ENCODE measurements around the gene ZKSCAN3. TPM values are rescaled to one million over a fixed set of nuclear protein-coding genes. Genes with fewer than 3 reads are reported as not detected.
A peak's percentile ranks its signal among the peaks of the same experiment; 100 is the strongest.
"Not testable (repeated sequence)": the region's sequence is repeated elsewhere in the genome, so short reads cannot be mapped to it uniquely, and the experiment has no call there.

Gene ZKSCAN3
- total and polyA plus RNA-seq, 12 donors, result 1.0 to 6.8 (median 4.8) TPM

DNA sequence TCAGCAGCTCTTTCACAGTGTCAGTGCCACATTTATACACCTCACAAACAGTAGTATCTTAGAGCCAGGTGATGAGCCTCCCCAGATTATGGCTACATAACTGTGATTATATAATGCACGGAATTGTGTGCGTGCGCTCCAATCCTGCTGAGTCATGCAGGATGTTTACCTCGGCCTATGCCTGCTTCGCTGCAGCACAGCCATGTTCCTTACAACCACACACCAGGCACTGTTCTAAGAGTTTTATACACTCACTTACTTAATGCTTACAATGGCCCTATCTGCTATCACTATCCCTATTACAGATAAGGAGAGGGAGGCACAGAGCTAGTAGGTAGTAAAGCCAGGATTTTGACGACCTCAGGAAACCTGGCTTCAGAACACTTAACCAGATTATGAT lies 7.3 kb downstream of the ZKSCAN3 start:
- TF ChIP-seq, protein P1, sequence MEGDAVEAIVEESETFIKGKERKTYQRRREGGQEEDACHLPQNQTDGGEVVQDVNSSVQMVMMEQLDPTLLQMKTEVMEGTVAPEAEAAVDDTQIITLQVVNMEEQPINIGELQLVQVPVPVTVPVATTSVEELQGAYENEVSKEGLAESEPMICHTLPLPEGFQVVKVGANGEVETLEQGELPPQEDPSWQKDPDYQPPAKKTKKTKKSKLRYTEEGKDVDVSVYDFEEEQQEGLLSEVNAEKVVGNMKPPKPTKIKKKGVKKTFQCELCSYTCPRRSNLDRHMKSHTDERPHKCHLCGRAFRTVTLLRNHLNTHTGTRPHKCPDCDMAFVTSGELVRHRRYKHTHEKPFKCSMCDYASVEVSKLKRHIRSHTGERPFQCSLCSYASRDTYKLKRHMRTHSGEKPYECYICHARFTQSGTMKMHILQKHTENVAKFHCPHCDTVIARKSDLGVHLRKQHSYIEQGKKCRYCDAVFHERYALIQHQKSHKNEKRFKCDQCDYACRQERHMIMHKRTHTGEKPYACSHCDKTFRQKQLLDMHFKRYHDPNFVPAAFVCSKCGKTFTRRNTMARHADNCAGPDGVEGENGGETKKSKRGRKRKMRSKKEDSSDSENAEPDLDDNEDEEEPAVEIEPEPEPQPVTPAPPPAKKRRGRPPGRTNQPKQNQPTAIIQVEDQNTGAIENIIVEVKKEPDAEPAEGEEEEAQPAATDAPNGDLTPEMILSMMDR (IDR thresholded peaks at IDR 0.05), result no peak
- DNase-seq, result no peak
- H3K27ac ChIP-seq, result peak overlapping the region in 1 of 10 donors; percentile 91
- ATAC-seq, result no peak
- intact Hi-C loops (cut with DNase I), result loop anchor here (2.0 to 10.0 kb wide), 12 partner anchors 76 to 452 kb away; partner anchors contain the start of genes ZSCAN9 (in 3 of the 10), ZSCAN26 (in 2 of the 10), NKAPL (in 1 of the 10) and PGBD1 (in 1 of the 10)
- H3K27me3 ChIP-seq, result no peaks in the 10 kb centered on the region
- no peaks in the 10 kb centered on the region for H3K9me3 ChIP-seq
- no peak overlapping the region for H3K4me3 ChIP-seq
- peaks cover 0 to 31% (median 6%) of the 10 kb centered on the region in 9 donors for H3K36me3 ChIP-seq
- H3K4me1 ChIP-seq, result peaks cover 9 to 28% (median 21%) of the 10 kb centered on the region in 9 donors
- WGBS, 2 donors, result 79 to 80% methylated on average over 6 of the region's 6 CpGs

DNA sequence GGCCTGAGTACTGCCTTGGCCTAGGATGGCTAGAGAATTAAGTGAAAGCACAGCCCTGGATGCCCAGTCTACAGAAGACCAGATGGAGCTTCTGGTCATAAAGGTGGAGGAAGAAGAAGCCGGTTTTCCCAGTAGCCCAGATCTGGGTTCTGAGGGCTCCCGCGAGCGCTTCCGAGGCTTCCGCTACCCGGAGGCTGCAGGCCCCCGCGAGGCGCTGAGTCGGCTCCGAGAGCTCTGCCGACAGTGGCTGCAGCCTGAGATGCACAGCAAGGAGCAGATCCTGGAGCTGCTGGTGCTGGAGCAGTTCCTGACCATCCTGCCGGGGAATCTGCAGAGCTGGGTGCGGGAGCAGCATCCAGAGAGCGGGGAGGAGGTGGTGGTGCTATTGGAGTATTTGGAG lies 9.8 kb downstream of the ZKSCAN3 start:
- H3K27me3 ChIP-seq, H3K4me3 ChIP-seq, ATAC-seq, H3K9me3 ChIP-seq, DNase-seq, H3K27ac ChIP-seq: not testable (repeated sequence)
- intact Hi-C loops (cut with DNase I), result loop anchor here in 8 of 10 donors (5.0 to 10.0 kb wide), 10 partner anchors 92 to 455 kb away; partner anchors contain the start of genes ZSCAN9 (in 3 of the 8), ZSCAN26 (in 2 of the 8), NKAPL (in 1 of the 8) and ZKSCAN4 (in 1 of the 8)
- 95 to 96% methylated on average over 13 to 14 of the region's 16 CpGs for WGBS, 2 donors
- peaks cover 9 to 20% (median 17%) of the 10 kb centered on the region in 9 donors for H3K4me1 ChIP-seq
- peaks cover 0 to 56% (median 11%) of the 10 kb centered on the region in 9 donors for H3K36me3 ChIP-seq

DNA sequence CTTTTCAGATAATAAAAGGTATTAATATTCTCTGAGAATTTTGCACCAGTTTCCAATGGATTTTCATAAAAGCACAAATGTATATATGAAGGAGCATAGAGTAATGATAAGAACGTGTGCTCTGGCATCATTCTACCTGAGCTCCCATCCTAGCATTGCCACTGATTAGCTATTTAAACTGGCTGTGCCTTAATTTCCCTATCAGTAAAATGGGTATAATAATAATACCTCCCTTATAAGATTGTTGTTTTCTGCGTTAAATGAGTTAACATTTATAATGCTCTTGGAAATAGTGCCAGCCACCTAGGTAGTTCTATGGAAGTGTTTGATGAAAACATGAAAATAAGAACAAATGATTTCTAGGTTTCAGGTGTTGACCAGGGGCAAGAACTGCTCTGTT lies 11.2 kb downstream of the ZKSCAN3 start:
- ATAC-seq, result no peak
- Histone ChIP-seq H3K27me3 (no peaks in the 10 kb centered on the region), H3K4me3 (no peak overlapping the region), H3K9me3 (no peaks in the 10 kb centered on the region), H3K27ac (no peak overlapping the region), H3K36me3 (peaks cover 0 to 70% (median 23%) of the 10 kb centered on the region in 9 donors), H3K4me1 (peaks cover 3 to 8% (median 6%) of the 10 kb centered on the region in 9 donors)
- intact Hi-C loops (cut with DNase I), result no loop called here
- DNase-seq, result no peak
- TF ChIP-seq, protein P1 (IDR thresholded peaks at IDR 0.05), result no peak
- WGBS, 2 donors, result 92 to 94% methylated on average over 2 of the region's 2 CpGs

DNA sequence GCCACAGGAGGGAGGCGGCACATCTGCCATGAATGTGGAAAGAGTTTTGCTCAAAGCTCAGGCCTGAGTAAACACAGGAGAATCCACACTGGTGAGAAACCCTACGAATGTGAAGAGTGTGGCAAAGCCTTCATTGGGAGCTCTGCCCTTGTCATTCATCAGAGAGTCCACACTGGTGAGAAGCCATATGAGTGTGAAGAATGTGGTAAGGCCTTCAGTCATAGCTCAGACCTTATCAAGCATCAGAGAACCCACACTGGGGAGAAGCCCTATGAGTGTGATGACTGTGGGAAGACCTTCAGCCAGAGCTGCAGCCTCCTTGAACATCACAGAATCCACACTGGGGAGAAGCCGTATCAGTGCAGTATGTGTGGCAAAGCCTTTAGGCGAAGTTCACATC lies 15.8 kb downstream of the ZKSCAN3 start:
- ATAC-seq; H3K4me1 ChIP-seq; DNase-seq; H3K9me3 ChIP-seq; H3K4me3 ChIP-seq; H3K27me3 ChIP-seq; H3K27ac ChIP-seq; intact Hi-C loops (cut with DNase I): not testable (repeated sequence)
- peaks cover 0 to 97% (median 29%) of the 10 kb centered on the region in 9 donors for H3K36me3 ChIP-seq
- WGBS, 2 donors, result 95 to 98% methylated on average over 4 of the region's 4 CpGs

DNA sequence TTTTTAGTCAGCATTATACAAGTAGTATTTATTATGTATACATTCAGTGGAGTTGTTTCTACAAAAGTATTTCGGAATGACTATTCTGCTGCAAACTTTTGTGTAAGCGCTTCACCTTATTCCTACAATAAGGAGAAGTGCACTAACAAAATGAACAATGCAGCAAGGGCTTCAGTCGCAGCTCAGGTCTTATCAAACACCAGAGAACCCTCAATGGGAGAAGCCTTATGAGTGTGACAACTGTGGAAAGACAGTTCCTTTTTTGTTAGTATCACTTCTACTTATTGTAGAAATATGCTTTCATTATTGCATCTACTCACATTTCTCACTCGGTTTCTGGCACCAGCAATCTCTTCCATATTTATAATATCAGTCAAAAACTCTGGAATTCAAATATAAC lies 18.8 kb downstream of the ZKSCAN3 start:
- Histone ChIP-seq H3K4me1 (no peaks in the 10 kb centered on the region), H3K4me3 (no peak overlapping the region), H3K27me3 (no peaks in the 10 kb centered on the region), H3K27ac (no peak overlapping the region), H3K9me3 (no peaks in the 10 kb centered on the region), H3K36me3 (peaks cover 0 to 67% (median 26%) of the 10 kb centered on the region in 9 donors)
- TF ChIP-seq, protein P1 (IDR thresholded peaks at IDR 0.05), result no peak
- ATAC-seq (no peak), DNase-seq (no peak)
- intact Hi-C loops (cut with DNase I), result no loop called here
- 89 to 92% methylated on average over 4 of the region's 4 CpGs for WGBS, 2 donors
